Heart right ventricle (tissue), 16 donors: ENCODE results near the gene RPRD1B. TPM values are rescaled to one million over a fixed set of nuclear protein-coding genes. Genes with fewer than 3 reads are reported as not detected.

Source experiments
- ATAC-seq, 8 donors: fragments of 200-7000 bp; cut with Tn5 transposase; one replicate each; pipeline ENCODE4 v1.9.1; 2020; ENCODE audit warnings: mild to moderate bottlenecking in 8 of 8, moderate library complexity in 8 of 8, moderate number of reproducible peaks in 1 of 8
- DNase-seq, 2 donors: peaks; one replicate each; pipeline ENCODE4 v3.0.0-alpha.2; 2020
- H3K27ac ChIP-seq, 10 donors: fragments of 200-600 bp; sonication (generic) in 2 of 10; one replicate each; pipeline versions ENCODE4 v1.5.0 to v1.8.0; 2020 to 2022; ENCODE audit warnings: mild to moderate bottlenecking in 3 of 10
- H3K27me3 ChIP-seq, 7 donors: fragments of 200-600 bp; one replicate each; pipeline ENCODE4 v1.8.0; 2021 to 2022; ENCODE audit warnings: mild to moderate bottlenecking in 2 of 7
- H3K36me3 ChIP-seq, 9 donors: fragments of 200-600 bp; sonication (generic) in 1 of 9; one replicate each; pipeline versions ENCODE4 v1.5.0 to v1.8.0; 2020 to 2022; ENCODE audit warnings: mild to moderate bottlenecking in 2 of 9
- H3K4me1 ChIP-seq, 9 donors: fragments of 200-600 bp; sonication (generic) in 1 of 9; one replicate each; pipeline versions ENCODE4 v1.5.0 to v1.8.0; 2020 to 2022; ENCODE audit warnings: mild to moderate bottlenecking in 4 of 9
- H3K4me3 ChIP-seq, 10 donors: fragments of 200-600 bp; sonication (generic) in 2 of 10; one replicate each; pipeline versions ENCODE4 v1.5.0 to v1.8.0; 2020 to 2022; ENCODE audit warnings: mild to moderate bottlenecking in 7 of 10, moderate library complexity in 2 of 10
- H3K9me3 ChIP-seq, 11 donors: fragments of 200-600 bp in 10 of 11; sonication (generic) in 2 of 11; one replicate each; pipeline versions ENCODE4 v1.5.0 to v1.8.0; 2013 to 2022; ENCODE audit warnings: mild to moderate bottlenecking in 2 of 11, control low read depth in 1 of 11, moderate library complexity in 1 of 11
- whole genome bisulfite sequencing, 2 donors: extraction: QIAGEN DNeasy Blood & Tissue Kit; methylation state at CpG; one replicate each; pipeline ENCODE4 v1.1.7; 2013; ENCODE audit warnings: inconsistent platforms in 1 of 2; 5-methylcytosine and 5-hydroxymethylcytosine counted together
- intact Hi-C, 10 donors: fragments of 100-400 bp; cut with DNase I; formaldehyde crosslinking; loops; one replicate each; pipeline versions ENCODE4 v1.11.1 to v1.14.2; 2022
- polyA plus RNA-seq, 2 donors: library from polyadenylated mRNA; stranded (reverse); fragments of 200-250 nt; gene quantifications; one replicate each; pipeline ENCODE4 v1.2.3, GENCODE V29; 2013
- total RNA-seq, 10 donors: library from RNA; stranded (reverse); fragmentation: NEBNext Ultra II Directional in 3 of 10; extraction: Animal tissue kit (Norgen Biotek cat#: 25700) in 3 of 10; gene quantifications; one replicate each; pipeline versions ENCODE4 v1.2.1 to v1.2.4, GENCODE V29; 2021 to 2023
- TF ChIP-seq, protein P1 (sequence below), 9 donors: fragments of 200-600 bp; sonication (generic) in 2 of 9; IDR thresholded peaks; one replicate each; pipeline versions ENCODE4 v1.5.0 to v1.8.0; 2021 to 2022; ENCODE audit warnings: antibody characterized with exemption in 9 of 9, mild to moderate bottlenecking in 5 of 9, moderate library complexity in 1 of 9
- donor health status: Arrhythmogenic right ventricular cardiomyopathy.
- donor health status: ischemic (EF 13 %, LVEDD 7.1; RV severe dilation, severe dysfunction).
- donor health status: healthy with polysubstance abuse.
- donor health status: DM: no; HTN: yes; CAD: no.
- donor health status: DM: no; HTN: no; CAD: no.
- donor health status: ischemic (EF 25% LVEDD 6.9; RV normal size, moderate dysfunction).
- donor health status: ischemic (EF 25% LVEDD 5.7; RV mildly dilated, moderate dysfunction).
- donor health status: healthy.
- donor health status: DM: yes; HTN: yes; CAD: no.
- donor health status: Ischemic cardiomyopathy.
- donor health status: ischemic (EF 35%, LVEDD 5.7; RV mildly dilated, moderate dysfunction).
- donor health status: nonischemic (EF 11% LVEDD 7.7; RV severe dilation, severe dysfunction).
- donor health status: DM: yes; HTN: yes; CAD: no.
- donor health status: PGD.
- donor health status: ischemic (EF 29% LVEDD 5.4; RV normal size, mild dysfunction).
- donor health status: nonischemic (EF 23%, LVEDD 6.1; RV moderate dilation, normal function).

The RPRD1B gene
- total and polyA plus RNA-seq, 12 donors: 10.4 to 78.1 (median 47.3) TPM

DNA sequence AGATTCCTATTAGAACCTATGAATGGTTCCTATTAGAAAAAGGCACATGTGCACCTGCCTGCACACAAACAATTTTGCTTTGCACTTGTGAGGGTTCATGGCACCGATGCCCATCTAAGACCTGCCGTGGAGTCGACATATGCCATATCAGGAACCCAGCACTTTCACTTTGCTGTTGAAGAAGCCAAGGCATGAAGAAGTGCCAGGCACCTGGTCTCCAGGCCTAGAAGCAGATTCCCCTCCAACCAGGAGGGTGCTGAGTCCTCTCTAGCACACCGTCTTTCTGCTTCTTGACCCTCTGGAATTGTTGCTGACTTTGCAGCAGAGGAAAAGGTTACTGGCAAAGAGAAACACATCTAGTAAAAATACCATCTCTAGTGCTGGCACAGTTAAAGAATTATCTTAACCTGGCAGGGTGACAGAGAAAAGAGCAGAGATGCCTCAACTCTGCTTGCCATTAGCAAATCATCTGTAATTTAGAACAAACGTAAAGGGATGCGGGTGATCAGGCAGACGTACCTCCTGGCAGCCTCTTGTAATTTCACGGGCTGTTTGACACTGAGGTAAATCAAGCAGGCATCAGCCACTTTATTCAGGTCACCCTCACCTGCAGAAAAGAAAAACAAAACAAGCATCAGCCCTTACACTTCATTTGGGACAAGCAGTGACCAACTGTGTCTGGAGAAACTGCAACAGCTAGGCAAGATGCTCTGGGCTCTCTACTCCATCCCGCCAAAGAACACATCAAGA lies 37.5 kb upstream of the RPRD1B start:
- H3K4me1 ChIP-seq: peaks cover 14 to 48% (median 31%) of the 10 kb centered on the region in 9 donors
- H3K27me3 ChIP-seq: no peaks in the 10 kb centered on the region
- WGBS, 2 donors: 56 to 63% methylated on average over 9 of the region's 9 CpGs
- DNase-seq (no peak), ATAC-seq (no peak)
- TF ChIP-seq, protein P1, sequence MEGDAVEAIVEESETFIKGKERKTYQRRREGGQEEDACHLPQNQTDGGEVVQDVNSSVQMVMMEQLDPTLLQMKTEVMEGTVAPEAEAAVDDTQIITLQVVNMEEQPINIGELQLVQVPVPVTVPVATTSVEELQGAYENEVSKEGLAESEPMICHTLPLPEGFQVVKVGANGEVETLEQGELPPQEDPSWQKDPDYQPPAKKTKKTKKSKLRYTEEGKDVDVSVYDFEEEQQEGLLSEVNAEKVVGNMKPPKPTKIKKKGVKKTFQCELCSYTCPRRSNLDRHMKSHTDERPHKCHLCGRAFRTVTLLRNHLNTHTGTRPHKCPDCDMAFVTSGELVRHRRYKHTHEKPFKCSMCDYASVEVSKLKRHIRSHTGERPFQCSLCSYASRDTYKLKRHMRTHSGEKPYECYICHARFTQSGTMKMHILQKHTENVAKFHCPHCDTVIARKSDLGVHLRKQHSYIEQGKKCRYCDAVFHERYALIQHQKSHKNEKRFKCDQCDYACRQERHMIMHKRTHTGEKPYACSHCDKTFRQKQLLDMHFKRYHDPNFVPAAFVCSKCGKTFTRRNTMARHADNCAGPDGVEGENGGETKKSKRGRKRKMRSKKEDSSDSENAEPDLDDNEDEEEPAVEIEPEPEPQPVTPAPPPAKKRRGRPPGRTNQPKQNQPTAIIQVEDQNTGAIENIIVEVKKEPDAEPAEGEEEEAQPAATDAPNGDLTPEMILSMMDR (IDR thresholded peaks at IDR 0.05): no peak
- intact Hi-C loops: loop anchor here in 6 of 10 donors (10.0 kb wide), 5 partner anchors 91 to 431 kb away; partner anchors contain the start of gene VSTM2L (in 1 of the 6)
- H3K4me3 ChIP-seq: no peak overlapping the region
- no peak overlapping the region for H3K27ac ChIP-seq
- peaks cover 0 to 94% (median 47%) of the 10 kb centered on the region in 9 donors for H3K36me3 ChIP-seq
- H3K9me3 ChIP-seq: no peaks in the 10 kb centered on the region

DNA sequence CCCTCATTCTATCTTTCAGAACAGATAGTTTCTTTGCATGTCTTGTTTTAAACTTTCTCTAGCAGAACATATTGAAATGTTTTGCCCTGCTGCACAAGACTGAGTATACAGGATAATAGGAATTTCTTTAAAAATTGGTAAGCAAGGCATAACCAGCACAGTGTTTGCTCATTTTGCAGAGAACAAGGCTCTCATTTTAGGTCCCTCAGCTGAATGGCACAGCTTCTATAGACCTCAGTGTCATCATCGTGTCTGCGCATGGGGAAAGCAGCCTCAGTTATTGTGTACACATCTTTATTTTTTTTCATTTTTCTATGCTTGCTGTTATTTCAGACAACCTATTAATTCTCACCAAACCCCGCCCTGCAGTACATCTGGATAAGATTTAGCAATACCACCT lies 36.0 kb upstream of the RPRD1B start:
- Histone ChIP-seq H3K9me3 (no peaks in the 10 kb centered on the region), H3K4me1 (peaks cover 1 to 33% (median 17%) of the 10 kb centered on the region in 9 donors), H3K27ac (no peak overlapping the region), H3K4me3 (no peak overlapping the region), H3K27me3 (no peaks in the 10 kb centered on the region), H3K36me3 (peaks cover 0 to 94% (median 57%) of the 10 kb centered on the region in 9 donors)
- DNase-seq: no peak
- no peak for ATAC-seq
- 96 to 97% methylated on average over 3 of the region's 3 CpGs for WGBS, 2 donors
- intact Hi-C loops: loop anchor here in 6 of 10 donors (10.0 kb wide), 5 partner anchors 93 to 433 kb away; partner anchors contain the start of gene VSTM2L (in 1 of the 6)
- TF ChIP-seq, protein P1 (IDR thresholded peaks at IDR 0.05): no peak

DNA sequence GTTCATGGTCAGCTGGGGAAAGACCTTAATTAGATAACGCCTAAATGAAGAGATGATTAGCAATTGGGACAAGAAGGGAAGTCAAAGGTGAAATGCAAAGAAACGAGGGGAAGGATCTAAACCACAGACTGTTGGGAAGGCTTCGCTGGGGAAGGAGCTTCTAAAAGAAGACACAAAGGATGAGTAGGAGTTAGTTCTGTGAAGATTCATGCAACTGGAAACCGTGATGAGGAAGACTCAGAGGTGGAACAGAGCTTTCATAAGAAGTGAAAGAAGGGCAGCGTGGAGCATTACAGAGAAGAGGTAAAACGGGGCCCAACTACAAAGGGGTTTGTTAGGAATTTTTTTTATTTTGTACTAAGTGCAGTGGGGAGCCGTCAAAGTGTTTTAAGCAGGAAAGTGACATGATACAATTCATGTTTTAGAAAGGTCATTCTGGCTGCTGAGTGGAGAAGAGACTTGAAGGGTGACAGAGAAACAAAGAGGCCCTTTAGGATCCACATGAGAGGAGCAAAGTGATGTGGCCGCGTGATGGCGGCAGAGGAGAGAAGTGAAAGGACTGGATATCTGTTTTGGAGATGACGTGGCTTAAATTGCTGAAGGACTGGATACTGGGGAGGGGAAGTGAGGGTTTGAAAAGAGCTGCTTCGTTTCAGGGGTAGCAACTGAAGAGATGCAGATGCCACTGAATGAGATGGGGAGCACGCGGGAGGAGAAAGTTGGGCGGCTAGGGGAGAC lies 33.9 kb upstream of the RPRD1B start:
- H3K27me3 ChIP-seq: no peaks in the 10 kb centered on the region
- H3K27ac ChIP-seq: no peak overlapping the region
- peaks cover 0 to 21% (median 9%) of the 10 kb centered on the region in 9 donors for H3K4me1 ChIP-seq
- ATAC-seq (no peak), DNase-seq (no peak)
- H3K4me3 ChIP-seq: no peak overlapping the region
- intact Hi-C loops: loop anchor here in 6 of 10 donors (10.0 kb wide), 5 partner anchors 95 to 435 kb away; partner anchors contain the start of gene VSTM2L (in 1 of the 6)
- TF ChIP-seq, protein P1 (IDR thresholded peaks at IDR 0.05): no peak
- peaks cover 0 to 100% (median 57%) of the 10 kb centered on the region in 9 donors for H3K36me3 ChIP-seq
- 91% methylated on average over 15 of the region's 15 CpGs for WGBS, 2 donors
- H3K9me3 ChIP-seq: no peaks in the 10 kb centered on the region

DNA sequence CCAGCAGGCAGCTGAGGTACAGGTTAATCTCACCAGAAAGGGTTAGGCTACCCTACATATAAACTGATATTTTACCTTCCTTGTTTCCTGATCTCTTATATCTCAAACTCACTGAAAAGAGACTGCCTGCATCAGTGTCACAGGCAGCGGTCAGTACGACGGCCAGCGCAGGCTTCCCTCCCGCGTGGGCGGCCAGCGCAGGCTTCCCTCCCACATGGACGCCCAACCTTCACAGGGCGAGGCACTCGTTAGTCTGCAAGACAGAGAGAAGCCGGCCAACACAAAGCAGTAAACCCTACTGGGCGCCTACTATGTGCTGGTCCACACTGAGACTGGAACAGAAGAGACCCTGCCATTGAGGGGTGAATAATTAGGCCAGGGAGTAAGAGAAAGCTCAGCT lies 33.3 kb upstream of the RPRD1B start:
- 91 to 93% methylated on average over 13 of the region's 13 CpGs for WGBS, 2 donors
- no peak for DNase-seq
- intact Hi-C loops: no loop called here

More for the DNA sequence above, 33.3 kb upstream of the RPRD1B start:
- H3K4me1 ChIP-seq: peaks cover 0 to 15% (median 7%) of the 10 kb centered on the region in 9 donors
- no peaks in the 10 kb centered on the region for H3K27me3 ChIP-seq
- no peak overlapping the region for H3K27ac ChIP-seq
- no peak for ATAC-seq
- no peak overlapping the region for H3K4me3 ChIP-seq
- no peaks in the 10 kb centered on the region for H3K9me3 ChIP-seq
- TF ChIP-seq, protein P1 (IDR thresholded peaks at IDR 0.05): no peak
- H3K36me3 ChIP-seq: peaks cover 0 to 100% (median 57%) of the 10 kb centered on the region in 9 donors
